ENCODE data around the gene IFNL2. TPM values are rescaled to one million over a fixed set of nuclear protein-coding genes. Genes with fewer than 3 reads are reported as not detected.

The IFNL2 gene
- total and polyA plus RNA-seq, 2 donors (not counting 1 experiment from before 2014, with no cell fraction given), result not detected

- POLR2A ChIA-PET, result no interaction called here
- no peak overlapping the region for H3K4me2 ChIP-seq (replicated peaks; ENCODE audit: low read depth, low read length, poor library complexity, severe bottlenecking)
- DNase-seq (no peak), ATAC-seq (ENCODE audit: low read depth) (no peak)
- no peak overlapping the region for H2AFZ ChIP-seq (ENCODE audit: insufficient read depth, low read depth, low read length, poor library complexity, severe bottlenecking)
- no peaks in the 10 kb centered on the region for H3K79me2 ChIP-seq (ENCODE audit: control insufficient read depth, insufficient read depth, low read length)
- intact Hi-C loops (cut with micrococcal nuclease), result no loop called here
- no peak overlapping the region for H3K4me3 ChIP-seq (ENCODE audit: control extremely low read depth in 1 of 5, extremely low read depth in 1 of 5, insufficient read depth in 1 of 5, low read depth in 2 of 5, low read length in 4 of 5)
- no peak overlapping the region for H3K27ac ChIP-seq (ENCODE audit: low read length in 2 of 2)
- WGBS (ENCODE audit: insufficient coverage), result 100% methylated on average over 2 of the region's 5 CpGs
- Mint-ChIP-seq H3K27ac (no peak overlapping the region), H3K9me3 (ENCODE audit: insufficient read depth) (no peaks in the 10 kb centered on the region), H3K4me1 (peaks cover 6% of the 10 kb centered on the region), H3K27me3 (no peaks in the 10 kb centered on the region), H3K4me3 (no peak overlapping the region)
- CTCF ChIA-PET, result no interaction called here
- H3K4me1 ChIP-seq (ENCODE audit: control insufficient read depth in 2 of 2, insufficient read depth in 2 of 2, low read length in 2 of 2), result peaks cover 5% of the 10 kb centered on the region in 2 donors
- no peaks in the 10 kb centered on the region for H3K36me3 ChIP-seq (replicated peaks in 1 of 2; ENCODE audit: control extremely low read depth in 1 of 2, control insufficient read depth in 1 of 2, extremely low read depth in 1 of 2, insufficient read depth in 2 of 2, low read length in 1 of 2)
- no peak for TF ChIP-seq CTCF (IDR thresholded peaks at IDR 0.05)
- no peak for TF ChIP-seq EZH2 (IDR thresholded peaks at IDR 0.05; ENCODE audit: borderline replicate concordance, insufficient read depth, low read depth, low read length, poor library complexity, severe bottlenecking)
- H3K9me3 ChIP-seq (ENCODE audit: control extremely low read depth in 1 of 3, control insufficient read depth in 2 of 3, insufficient read depth in 1 of 3, low read length in 2 of 3), result peaks cover 0 to 4% (median 0%) of the 10 kb centered on the region in 3 donors
- H4K20me1 ChIP-seq (ENCODE audit: control insufficient read depth, insufficient read depth, low read length, poor library complexity, severe bottlenecking), result no peaks in the 10 kb centered on the region
- H3K9ac ChIP-seq (ENCODE audit: low read length), result no peak overlapping the region
- no peaks in the 10 kb centered on the region for H3K27me3 ChIP-seq (replicated peaks in 1 of 4; ENCODE audit: control extremely low read depth in 1 of 4, control insufficient read depth in 3 of 4, insufficient read depth in 4 of 4, low read length in 3 of 4)
These were observed 35.5 kb upstream of the IFNL2 start for GRCh38 chr19:39232708-39233107.

- DNase-seq, result no peak
- H3K27me3 ChIP-seq (replicated peaks in 1 of 4; ENCODE audit: control extremely low read depth in 1 of 4, control insufficient read depth in 3 of 4, insufficient read depth in 4 of 4, low read length in 3 of 4), result no peaks in the 10 kb centered on the region
These were observed 31.7 kb upstream of the IFNL2 start for GRCh38 chr19:39236527-39236926.

More at GRCh38 chr19:39236527-39236926, 31.7 kb upstream of the IFNL2 start:
- Mint-ChIP-seq H3K4me3 (no peak overlapping the region), H3K27ac (no peak overlapping the region), H3K27me3 (no peaks in the 10 kb centered on the region), H3K4me1 (peaks cover 14% of the 10 kb centered on the region), H3K9me3 (ENCODE audit: insufficient read depth) (no peaks in the 10 kb centered on the region)
- no peak for ATAC-seq (ENCODE audit: low read depth)
- Histone ChIP-seq H3K36me3 (replicated peaks in 1 of 2; ENCODE audit: control extremely low read depth in 1 of 2, control insufficient read depth in 1 of 2, extremely low read depth in 1 of 2, insufficient read depth in 2 of 2, low read length in 1 of 2) (no peaks in the 10 kb centered on the region), H3K9me3 (ENCODE audit: control extremely low read depth in 1 of 3, control insufficient read depth in 2 of 3, insufficient read depth in 1 of 3, low read length in 2 of 3) (no peaks in the 10 kb centered on the region), H2AFZ (ENCODE audit: insufficient read depth, low read depth, low read length, poor library complexity, severe bottlenecking) (no peak overlapping the region), H3K4me1 (ENCODE audit: control insufficient read depth in 2 of 2, insufficient read depth in 2 of 2, low read length in 2 of 2) (peaks cover 8 to 12% of the 10 kb centered on the region in 2 donors), H3K9ac (ENCODE audit: low read length) (no peak overlapping the region), H3K79me2 (ENCODE audit: control insufficient read depth, insufficient read depth, low read length) (no peaks in the 10 kb centered on the region), H3K4me2 (replicated peaks; ENCODE audit: low read depth, low read length, poor library complexity, severe bottlenecking) (no peak overlapping the region), H3K4me3 (ENCODE audit: control extremely low read depth in 1 of 5, extremely low read depth in 1 of 5, insufficient read depth in 1 of 5, low read depth in 2 of 5, low read length in 4 of 5) (no peak overlapping the region), H3K27ac (ENCODE audit: low read length in 2 of 2) (no peak overlapping the region), H4K20me1 (ENCODE audit: control insufficient read depth, insufficient read depth, low read length, poor library complexity, severe bottlenecking) (no peaks in the 10 kb centered on the region)
- ChIA-PET CTCF (no interaction called here), POLR2A (interaction anchor here (0.6 kb wide), 1 partner anchor 13 kb away, joined by 4 read pairs; no protein-coding TSS in a partner anchor)
- intact Hi-C loops (cut with micrococcal nuclease), result no loop called here
- no peak for TF ChIP-seq EZH2 (IDR thresholded peaks at IDR 0.05; ENCODE audit: borderline replicate concordance, insufficient read depth, low read depth, low read length, poor library complexity, severe bottlenecking)
- no peak for TF ChIP-seq CTCF (IDR thresholded peaks at IDR 0.05)
- 64% methylated on average over 11 of the region's 12 CpGs for WGBS (ENCODE audit: insufficient coverage)

Measured in B cell (primary cell).